HCT116 (cell line): ENCODE data around the gene MAP2K2.

ENCODE experiments used
- CTCF ChIP-seq, 3 experiments: fragments of 200-600 bp in 1 of 3; sonication (generic) in 1 of 3; IDR thresholded peaks in 2 of 3; conservative IDR thresholded peaks in 1 of 3; 2 replicates each; pipeline ENCODE4 v1.5.1; 2012 to 2017; ENCODE audit warnings: low read depth in 2 of 3, low read length in 2 of 3, antibody characterized with exemption in 1 of 3, borderline replicate concordance in 1 of 3, control low read depth in 1 of 3, mild to moderate bottlenecking in 1 of 3, mixed read lengths in 1 of 3, mixed run types in 1 of 3, moderate library complexity in 1 of 3; ENCODE audit not compliant: insufficient read depth in 1 of 3
- EZH2 ChIP-seq: fragments of 200-600 bp; sonication (generic); IDR thresholded peaks from 2 replicates; pipeline ENCODE4 v1.6.1; 2017; ENCODE audit warnings: antibody characterized with exemption, mixed run types
- ZFX ChIP-seq: fragments of 450-650 bp; IDR thresholded peaks from 2 replicates; pipeline ENCODE4 v1.6.1; 2017
- ZNF274 ChIP-seq: fragments of 200-500 bp; sonication (Bioruptor generic); IDR thresholded peaks from 2 replicates; pipeline ENCODE4 v1.6.1; 2014; ENCODE audit warnings: mild to moderate bottlenecking, low read depth, low read length, inconsistent platforms

- TF ChIP-seq ZFX (no peak), CTCF (IDR thresholded peaks at IDR 0.05 in 2 of 3, conservative IDR thresholded peaks at IDR 0.05 in 1 of 3; ENCODE audit: borderline replicate concordance in 1 of 3, insufficient read depth in 1 of 3, low read depth in 2 of 3, low read length in 2 of 3) (no peak), EZH2 (no peak), ZNF274 (no peak)
These were observed 69.3 kb downstream of the MAP2K2 start for GRCh38 chr19:4054441-4055208.
